Caco-2 (cell line): ENCODE data around the gene NFKB1. TPM values are rescaled to one million over a fixed set of nuclear protein-coding genes. Genes with fewer than 3 reads are reported as not detected.

ENCODE experiments used
- BruUV-seq: library from RNA; stranded (reverse); fragments of 400-500 nt; replicated peaks from 2 replicates; lab custom pipeline; 2021; lab: Mats Ljungman, UMichigan
- CTCF ChIA-PET: fragments of 300-600 bp; sonication (Branson Sonifier 250); formaldehyde crosslinking; loops from one replicate; lab custom pipeline; 2022; ENCODE audit warnings: antibody characterized with exemption; lab: Charles Lee
- POLR2A ChIA-PET: fragments of 300-600 bp; sonication (Branson Sonifier 250); formaldehyde crosslinking; loops from one replicate; lab custom pipeline; 2022; ENCODE audit warnings: antibody characterized with exemption; lab: Charles Lee
- DNase-seq, 2 experiments: peaks; one replicate each; pipeline versions ENCODE4 v3.0.0 to v3.0.0-alpha.2; 2020 to 2022
- H3K27me3 ChIP-seq: replicated peaks from 2 replicates; pipeline ENCODE4 v1.6.0; 2011; ENCODE audit warnings: low read length; ENCODE audit not compliant: control insufficient read depth, insufficient read depth
- H3K36me3 ChIP-seq: 2 replicates; pipeline ENCODE4 v1.5.1; 2011; ENCODE audit warnings: low read length; ENCODE audit not compliant: control insufficient read depth, insufficient read depth
- H3K4me1 ChIP-seq: fragments of 250-450 bp; sonication (Bioruptor Pico); 2 replicates; pipeline ENCODE4 v1.5.1; 2020; ENCODE audit warnings: mild to moderate bottlenecking
- H3K4me3 ChIP-seq: 2 replicates; pipeline ENCODE4 v1.5.1; 2011; ENCODE audit warnings: low read depth, mild to moderate bottlenecking, control low read depth, low read length
- H3K9me3 ChIP-seq: fragments of 250-450 bp; sonication (Bioruptor Pico); 2 replicates; pipeline ENCODE4 v1.5.1; 2020; ENCODE audit warnings: mild to moderate bottlenecking, moderate library complexity
- H3K27ac Mint-ChIP-seq: one replicate; pipeline ENCODE4 v1.8.0; 2022; ENCODE audit warnings: mixed read lengths; ENCODE audit not compliant: unreplicated experiment
- H3K27me3 Mint-ChIP-seq: one replicate; pipeline ENCODE4 v1.8.0; 2022; ENCODE audit warnings: mixed read lengths; ENCODE audit not compliant: insufficient read depth, unreplicated experiment
- H3K36me3 Mint-ChIP-seq: one replicate; pipeline ENCODE4 v1.8.0; 2022; ENCODE audit warnings: mild to moderate bottlenecking, mixed read lengths; ENCODE audit not compliant: insufficient read depth, unreplicated experiment
- H3K4me1 Mint-ChIP-seq: one replicate; pipeline ENCODE4 v1.8.0; 2022; ENCODE audit warnings: low read depth, mixed read lengths; ENCODE audit not compliant: unreplicated experiment
- H3K4me3 Mint-ChIP-seq: one replicate; pipeline ENCODE4 v1.8.0; 2022; ENCODE audit warnings: mild to moderate bottlenecking, moderate library complexity, mixed read lengths; ENCODE audit not compliant: unreplicated experiment
- H3K9me3 Mint-ChIP-seq: one replicate; pipeline ENCODE4 v1.8.0; 2022; ENCODE audit warnings: mixed read lengths; ENCODE audit not compliant: unreplicated experiment
- intact Hi-C: fragments of 100-400 bp; cut with micrococcal nuclease; formaldehyde crosslinking; loops from one replicate; pipeline ENCODE4 v1.10.0; 2022; ENCODE audit not compliant: unreplicated experiment
- total RNA-seq: library from RNA; stranded (reverse); gene quantifications from 2 replicates; pipeline ENCODE4 v1.2.3, GENCODE V29; 2022
- TF ChIP-seq, protein P1 (sequence below), 2 experiments: fragments of 200-600 bp in 1 of 2; IDR thresholded peaks; 1 replicate in 1 of 2; 2 replicates in 1 of 2; pipeline versions ENCODE4 v1.5.1 to v1.8.0; 2011 to 2022; ENCODE audit warnings: antibody characterized with exemption in 1 of 2, control low read depth in 1 of 2, inconsistent platforms in 1 of 2, low read depth in 1 of 2, low read length in 1 of 2, mild to moderate bottlenecking in 1 of 2, moderate library complexity in 1 of 2; ENCODE audit not compliant: insufficient read depth in 1 of 2, severe bottlenecking in 1 of 2, unreplicated experiment in 1 of 2

Gene NFKB1
- total RNA-seq, 1 experiment from 2014 or later, result 33.0 TPM

DNA sequence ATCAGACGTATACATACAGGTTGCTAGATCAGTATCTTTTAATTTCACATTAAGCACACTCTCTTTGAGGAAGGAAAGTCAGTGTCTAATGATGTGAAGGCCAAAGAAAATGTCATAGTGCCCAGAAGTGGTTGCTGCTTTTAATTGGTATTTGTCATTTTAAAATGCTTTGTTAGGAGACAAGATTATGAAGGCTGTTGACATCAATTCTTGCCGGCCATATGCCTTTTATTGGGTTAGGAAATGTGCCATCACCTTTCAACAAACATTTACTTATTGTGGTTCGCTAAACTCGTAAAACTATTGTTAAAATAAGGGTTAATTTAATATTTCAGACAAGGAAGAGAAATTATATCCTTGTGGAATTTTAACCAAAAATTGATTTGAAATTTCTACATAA lies 32.2 kb downstream of the NFKB1 start:
- BruUV-seq, result no TSS peak

DNA sequence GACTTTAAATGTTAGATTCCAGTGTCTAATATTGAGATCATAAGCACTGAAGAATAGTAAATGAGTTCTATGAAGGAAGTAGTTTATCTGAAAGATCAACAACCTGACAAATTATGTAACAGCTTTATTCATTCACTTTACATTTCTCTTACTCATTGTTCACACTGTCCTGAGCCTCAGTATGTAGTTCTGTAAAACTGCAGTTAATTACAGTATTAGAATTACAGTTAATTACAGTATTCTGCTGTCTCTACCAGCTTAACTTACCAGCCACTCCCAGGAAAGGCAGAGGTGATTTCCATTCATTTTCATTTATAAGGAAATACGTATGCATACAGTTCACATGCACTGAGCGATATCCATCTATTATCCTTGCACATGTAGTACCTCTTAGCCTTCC lies 32.7 kb downstream of the NFKB1 start:
- Mint-ChIP-seq H3K27me3 (no peaks in the 10 kb centered on the region), H3K36me3 (no peaks in the 10 kb centered on the region), H3K4me3 (no peak overlapping the region), H3K4me1 (peaks cover 18% of the 10 kb centered on the region), H3K27ac (no peak overlapping the region), H3K9me3 (no peaks in the 10 kb centered on the region)
- peaks cover 13% of the 10 kb centered on the region; the same call in 1 of the 2 replicates for H3K4me1 ChIP-seq
- BruUV-seq, result no TSS peak
- ChIA-PET CTCF (no interaction called here), POLR2A (no interaction called here)
- H3K4me3 ChIP-seq, result no peak overlapping the region
- intact Hi-C loops, result no loop called here
- no peak for DNase-seq
- no peaks in the 10 kb centered on the region for H3K36me3 ChIP-seq
- TF ChIP-seq, protein P1, sequence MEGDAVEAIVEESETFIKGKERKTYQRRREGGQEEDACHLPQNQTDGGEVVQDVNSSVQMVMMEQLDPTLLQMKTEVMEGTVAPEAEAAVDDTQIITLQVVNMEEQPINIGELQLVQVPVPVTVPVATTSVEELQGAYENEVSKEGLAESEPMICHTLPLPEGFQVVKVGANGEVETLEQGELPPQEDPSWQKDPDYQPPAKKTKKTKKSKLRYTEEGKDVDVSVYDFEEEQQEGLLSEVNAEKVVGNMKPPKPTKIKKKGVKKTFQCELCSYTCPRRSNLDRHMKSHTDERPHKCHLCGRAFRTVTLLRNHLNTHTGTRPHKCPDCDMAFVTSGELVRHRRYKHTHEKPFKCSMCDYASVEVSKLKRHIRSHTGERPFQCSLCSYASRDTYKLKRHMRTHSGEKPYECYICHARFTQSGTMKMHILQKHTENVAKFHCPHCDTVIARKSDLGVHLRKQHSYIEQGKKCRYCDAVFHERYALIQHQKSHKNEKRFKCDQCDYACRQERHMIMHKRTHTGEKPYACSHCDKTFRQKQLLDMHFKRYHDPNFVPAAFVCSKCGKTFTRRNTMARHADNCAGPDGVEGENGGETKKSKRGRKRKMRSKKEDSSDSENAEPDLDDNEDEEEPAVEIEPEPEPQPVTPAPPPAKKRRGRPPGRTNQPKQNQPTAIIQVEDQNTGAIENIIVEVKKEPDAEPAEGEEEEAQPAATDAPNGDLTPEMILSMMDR (IDR thresholded peaks at IDR 0.05; ENCODE audit: insufficient read depth in 1 of 2, low read depth in 1 of 2, low read length in 1 of 2, severe bottlenecking in 1 of 2, unreplicated experiment in 1 of 2), result no peak
- H3K27me3 ChIP-seq, result no peaks in the 10 kb centered on the region
- H3K9me3 ChIP-seq, result no peaks in the 10 kb centered on the region

More for the DNA sequence above, 32.2 kb downstream of the NFKB1 start:
- Mint-ChIP-seq H3K4me3 (no peak overlapping the region), H3K36me3 (no peaks in the 10 kb centered on the region), H3K4me1 (peaks cover 22% of the 10 kb centered on the region), H3K27me3 (no peaks in the 10 kb centered on the region), H3K27ac (no peak overlapping the region), H3K9me3 (no peaks in the 10 kb centered on the region)
- no peaks in the 10 kb centered on the region for H3K27me3 ChIP-seq
- TF ChIP-seq, protein P1 (IDR thresholded peaks at IDR 0.05; ENCODE audit: insufficient read depth in 1 of 2, low read depth in 1 of 2, low read length in 1 of 2, severe bottlenecking in 1 of 2, unreplicated experiment in 1 of 2), result no peak
- peaks cover 13% of the 10 kb centered on the region; the same call in 1 of the 2 replicates for H3K4me1 ChIP-seq
- CTCF ChIA-PET, result no interaction called here
- H3K36me3 ChIP-seq, result no peaks in the 10 kb centered on the region; the same call in 1 of the 2 replicates
- intact Hi-C loops, result no loop called here
- no peaks in the 10 kb centered on the region for H3K9me3 ChIP-seq
- no peak overlapping the region for H3K4me3 ChIP-seq
- POLR2A ChIA-PET, result no interaction called here
- DNase-seq, result no peak

DNA sequence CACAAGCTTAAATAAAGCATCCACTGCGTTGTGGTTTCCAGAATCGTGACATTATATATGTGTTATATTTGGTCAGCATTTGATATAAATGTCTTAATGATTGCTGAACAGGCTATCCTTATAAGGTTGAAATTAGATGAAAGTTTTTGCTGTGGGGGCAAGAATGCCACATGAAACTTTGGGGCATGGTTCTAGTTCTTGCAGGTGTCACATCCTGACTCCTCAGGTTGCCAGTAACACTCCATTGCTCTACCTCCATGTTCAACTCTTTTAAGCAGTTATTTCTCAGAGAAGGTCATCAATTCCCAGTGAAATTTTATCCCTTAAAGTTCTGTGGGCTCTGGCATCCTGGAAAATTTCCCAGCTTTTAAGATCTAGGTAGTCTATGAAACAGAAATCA lies 33.7 kb downstream of the NFKB1 start:
- Histone ChIP-seq H3K36me3 (no peaks in the 10 kb centered on the region), H3K9me3 (no peaks in the 10 kb centered on the region), H3K4me3 (no peak overlapping the region), H3K27me3 (no peaks in the 10 kb centered on the region), H3K4me1 (peaks cover 4% of the 10 kb centered on the region; the same call in 1 of the 2 replicates)
- no TSS peak for BruUV-seq
- Mint-ChIP-seq H3K27me3 (no peaks in the 10 kb centered on the region), H3K27ac (no peak overlapping the region), H3K4me3 (no peak overlapping the region), H3K36me3 (no peaks in the 10 kb centered on the region), H3K9me3 (no peaks in the 10 kb centered on the region), H3K4me1 (peaks cover 10% of the 10 kb centered on the region)
- TF ChIP-seq, protein P1 (IDR thresholded peaks at IDR 0.05; ENCODE audit: insufficient read depth in 1 of 2, low read depth in 1 of 2, low read length in 1 of 2, severe bottlenecking in 1 of 2, unreplicated experiment in 1 of 2), result no peak
- intact Hi-C loops, result no loop called here
- POLR2A ChIA-PET, result no interaction called here
- CTCF ChIA-PET, result no interaction called here
- no peak for DNase-seq
